Retinal pigment epithelial cell (primary cell): Measurements from ENCODE around the gene MAFG.

Experiments used
- DNase-seq: peaks from one replicate; pipeline ENCODE4 v3.0.0-alpha.2; 2010; ENCODE audit warnings: low read depth
- H3K4me3 ChIP-seq: 2 replicates; pipeline ENCODE4 v1.5.1; 2011; ENCODE audit warnings: mild to moderate bottlenecking, low read length, control low read depth, moderate library complexity
- TF ChIP-seq, protein P1 (sequence below): conservative IDR thresholded peaks from 2 replicates; pipeline ENCODE4 v1.5.1; 2011; ENCODE audit warnings: low read depth, low read length, control low read depth, inconsistent platforms

MAFG gene

DNA sequence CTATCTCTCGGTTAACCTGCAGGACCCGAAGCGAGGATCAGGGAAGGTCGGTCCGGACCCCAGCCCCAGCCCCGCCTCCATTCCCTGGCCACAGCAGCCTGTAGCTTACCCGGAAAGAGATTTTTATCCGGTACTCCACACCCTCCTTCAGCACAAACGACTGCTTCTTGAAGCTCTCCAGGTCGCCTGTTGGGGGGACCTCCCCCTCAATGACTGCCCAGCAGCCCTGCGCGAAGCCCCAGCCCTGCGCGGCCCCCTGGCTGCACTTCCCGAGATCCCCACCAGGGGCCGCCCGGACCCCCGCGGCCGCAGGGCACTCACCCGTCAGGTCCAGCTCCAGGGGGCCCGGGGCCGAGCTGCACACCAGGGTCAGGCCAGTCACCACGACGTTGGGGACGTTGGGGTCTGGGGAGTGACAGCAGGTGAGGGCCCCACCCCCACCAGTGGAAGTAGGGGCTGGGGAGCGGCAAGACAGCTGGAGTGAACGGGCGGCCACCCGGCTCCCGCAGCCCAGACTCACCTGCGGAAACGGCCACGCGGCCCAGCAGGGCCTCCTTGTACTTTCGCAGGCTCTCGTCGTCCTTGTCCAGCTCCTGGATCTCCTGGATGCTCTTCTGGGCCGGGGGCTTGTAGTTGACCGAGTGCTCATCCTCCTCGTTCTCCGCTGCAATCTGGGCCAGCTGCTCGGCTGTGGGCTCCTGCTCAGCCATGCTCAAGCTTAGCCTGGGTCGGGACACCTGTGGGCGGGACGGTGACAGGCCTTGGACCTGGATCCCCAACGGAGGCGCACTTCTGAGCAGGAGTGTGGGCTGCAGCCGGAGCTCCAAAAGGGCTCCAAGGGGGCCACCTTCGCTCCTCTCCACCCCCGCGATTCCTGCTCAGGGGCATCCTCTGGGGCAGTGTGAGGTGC is 58.1 kb downstream of the MAFG start:
- no peak for DNase-seq
- H3K4me3 ChIP-seq: peak overlapping the region; percentile 77
- TF ChIP-seq, protein P1, sequence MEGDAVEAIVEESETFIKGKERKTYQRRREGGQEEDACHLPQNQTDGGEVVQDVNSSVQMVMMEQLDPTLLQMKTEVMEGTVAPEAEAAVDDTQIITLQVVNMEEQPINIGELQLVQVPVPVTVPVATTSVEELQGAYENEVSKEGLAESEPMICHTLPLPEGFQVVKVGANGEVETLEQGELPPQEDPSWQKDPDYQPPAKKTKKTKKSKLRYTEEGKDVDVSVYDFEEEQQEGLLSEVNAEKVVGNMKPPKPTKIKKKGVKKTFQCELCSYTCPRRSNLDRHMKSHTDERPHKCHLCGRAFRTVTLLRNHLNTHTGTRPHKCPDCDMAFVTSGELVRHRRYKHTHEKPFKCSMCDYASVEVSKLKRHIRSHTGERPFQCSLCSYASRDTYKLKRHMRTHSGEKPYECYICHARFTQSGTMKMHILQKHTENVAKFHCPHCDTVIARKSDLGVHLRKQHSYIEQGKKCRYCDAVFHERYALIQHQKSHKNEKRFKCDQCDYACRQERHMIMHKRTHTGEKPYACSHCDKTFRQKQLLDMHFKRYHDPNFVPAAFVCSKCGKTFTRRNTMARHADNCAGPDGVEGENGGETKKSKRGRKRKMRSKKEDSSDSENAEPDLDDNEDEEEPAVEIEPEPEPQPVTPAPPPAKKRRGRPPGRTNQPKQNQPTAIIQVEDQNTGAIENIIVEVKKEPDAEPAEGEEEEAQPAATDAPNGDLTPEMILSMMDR: peak; percentile 82

DNA sequence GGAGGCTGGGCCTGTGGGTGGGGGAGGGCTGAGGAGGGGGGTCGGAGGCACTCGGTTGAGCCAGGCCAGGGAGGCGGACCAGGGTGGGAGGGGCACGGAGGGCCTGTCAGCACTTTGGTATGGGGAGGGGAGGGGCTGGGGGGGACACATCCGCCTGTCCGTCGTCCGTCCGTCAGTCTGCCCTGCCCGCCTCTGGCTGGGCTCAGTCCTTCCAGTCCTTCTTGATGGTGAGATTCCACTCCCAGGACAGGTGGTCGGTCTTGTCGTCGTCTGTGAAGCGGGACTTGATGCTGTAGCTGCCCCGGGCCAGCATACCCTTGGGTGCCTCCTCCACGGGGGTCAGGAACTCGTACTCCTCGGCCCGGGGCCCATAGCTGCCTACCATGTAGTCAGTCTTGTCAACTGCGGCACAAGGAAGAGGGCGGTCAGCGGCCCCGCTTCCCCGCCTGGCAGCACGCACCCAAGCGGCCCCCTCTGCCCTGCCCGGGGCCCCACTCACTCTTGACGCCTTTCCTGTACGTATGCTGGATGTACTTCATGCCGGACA is 58.8 kb downstream of the MAFG start:
- H3K4me3 ChIP-seq: no peak overlapping the region

More for the DNA sequence above, 58.8 kb downstream of the MAFG start:
- no peak for DNase-seq
- TF ChIP-seq, protein P1: no peak
